HepG2 (cell line): ENCODE measurements around the gene NXT1. TPM values are rescaled to one million over a fixed set of nuclear protein-coding genes. Genes with fewer than 3 reads are reported as not detected.

Experiments used
- ATF6 ChIP-seq: sonication (generic); formaldehyde crosslinking; conservative IDR thresholded peaks from 2 replicates; pipeline ENCODE4 v1.4.0; 2020; ENCODE audit warnings: missing genetic modification reagents
- CHD2 ChIP-seq: IDR thresholded peaks from 2 replicates; pipeline ENCODE4 v1.6.1; 2011; ENCODE audit warnings: low read depth, low read length, improper control_type of control experiment
- CREB3 ChIP-seq: sonication (generic); formaldehyde crosslinking; IDR thresholded peaks from 2 replicates; pipeline ENCODE4 v1.5.0; 2020; ENCODE audit warnings: missing genetic modification reagents
- GLMP ChIP-seq: sonication (generic); formaldehyde crosslinking; IDR thresholded peaks from 2 replicates; pipeline ENCODE4 v1.9.0; 2021; ENCODE audit warnings: missing genetic modification reagents, mild to moderate bottlenecking, borderline replicate concordance
- IKZF1 ChIP-seq: fragments of 450-650 bp; IDR thresholded peaks from 2 replicates; pipeline ENCODE4 v1.7.1; 2016
- IKZF4 ChIP-seq: sonication (generic); formaldehyde crosslinking; IDR thresholded peaks from 2 replicates; pipeline ENCODE4 v1.5.1; 2020; ENCODE audit warnings: borderline replicate concordance, mild to moderate bottlenecking, low read depth, missing genetic modification reagents; ENCODE audit errors: not compliant biosample characterization
- KMT2A ChIP-seq: sonication (generic); formaldehyde crosslinking; IDR thresholded peaks from 2 replicates; pipeline ENCODE4 v1.4.0; 2020; ENCODE audit warnings: missing genetic modification reagents
- MTF1 ChIP-seq: sonication (generic); formaldehyde crosslinking; IDR thresholded peaks from 2 replicates; pipeline ENCODE4 v1.5.0; 2020; ENCODE audit warnings: missing genetic modification reagents
- NR2F2 ChIP-seq: IDR thresholded peaks from 2 replicates; pipeline ENCODE4 v1.6.1; 2012; ENCODE audit warnings: low read depth, inconsistent platforms, borderline replicate concordance
- PATZ1 ChIP-seq: sonication (generic); formaldehyde crosslinking; IDR thresholded peaks from 2 replicates; pipeline ENCODE4 v1.4.0; 2020; ENCODE audit warnings: missing genetic modification reagents
- PBX2 ChIP-seq: IDR thresholded peaks from 2 replicates; pipeline ENCODE4 v1.6.1; 2016; ENCODE audit warnings: control low read depth
- PHB2 ChIP-seq: fragments of 450-650 bp; IDR thresholded peaks from 2 replicates; pipeline ENCODE4 v1.6.1; 2018; ENCODE audit not compliant: partially characterized antibody
- TCF7 ChIP-seq: sonication (generic); IDR thresholded peaks from 2 replicates; pipeline ENCODE4 v1.6.1; 2016; ENCODE audit warnings: antibody characterized with exemption, low read depth
- THAP7 ChIP-seq: sonication (generic); formaldehyde crosslinking; IDR thresholded peaks from 2 replicates; pipeline ENCODE4 v1.8.1; 2023; ENCODE audit warnings: mild to moderate bottlenecking, missing genetic modification reagents
- TOE1 ChIP-seq: sonication (generic); formaldehyde crosslinking; IDR thresholded peaks from 2 replicates; pipeline ENCODE4 v1.4.0; 2020; ENCODE audit warnings: mild to moderate bottlenecking, missing genetic modification reagents
- ZNF329 ChIP-seq: sonication (generic); formaldehyde crosslinking; IDR thresholded peaks from 2 replicates; pipeline ENCODE4 v1.9.0; 2021; ENCODE audit warnings: low read depth, mild to moderate bottlenecking, missing genetic modification reagents
- ZNF441 ChIP-seq: sonication (generic); formaldehyde crosslinking; IDR thresholded peaks from 2 replicates; pipeline ENCODE4 v1.7.0; 2021; ENCODE audit warnings: missing genetic modification reagents, borderline replicate concordance
- ZNF530 ChIP-seq: sonication (generic); formaldehyde crosslinking; IDR thresholded peaks from 2 replicates; pipeline ENCODE4 v1.5.0; 2020; ENCODE audit warnings: low read depth, mild to moderate bottlenecking, missing genetic modification reagents
- ZNF746 ChIP-seq: sonication (generic); formaldehyde crosslinking; IDR thresholded peaks from 2 replicates; pipeline ENCODE4 v1.8.0; 2022; ENCODE audit warnings: mild to moderate bottlenecking, missing genetic modification reagents
- ZSCAN9 ChIP-seq: IDR thresholded peaks from 2 replicates; pipeline ENCODE4 v1.6.1; 2016; ENCODE audit warnings: borderline replicate concordance
- polyA plus RNA-seq, 8 experiments: library from polyadenylated mRNA; depleted of rRNA in 3 of 8; stranded (reverse) in 7 of 8; unstranded in 1 of 8; fragments of >200 nt; fragmentation: Illumina TruSeq in 4 of 8; extraction: Trizol in 4 of 8; gene quantifications; 2 replicates each; pipeline versions ENCODE4 v1.2.1 to v1.2.3, GENCODE V29; 2011 to 2016; ENCODE audit warnings: low read depth in 4 of 8, missing spikeins in 1 of 8, mixed read lengths in 1 of 8; ENCODE audit not compliant: insufficient read depth in 1 of 8
- total RNA-seq, 5 experiments: library from RNA; depleted of rRNA; stranded (reverse); fragments of >200 nt; fragmentation: Illumina TruSeq; extraction: Trizol; gene quantifications; 2 replicates each; pipeline ENCODE4 v1.2.3, GENCODE V29; 2016; ENCODE audit warnings: low read depth in 1 of 5

The NXT1 gene
- total and polyA plus RNA-seq, 2 of the 13 experiments (the other 11 are each of a cell fraction or from before 2014, with no cell fraction given) = 35.6 to 65.9 TPM

- TF ChIP-seq CREB3 (0 out of 2 replicates have a peak, but pooled peaks have one; percentile 82), PATZ1 (CRISPR knock-in tag) (peak; percentile 50), ZNF441 (CRISPR knock-in tag) (peak; percentile 20; the same call in 1 of the 2 replicates), ZNF329 (CRISPR knock-in tag) (no peak), ZSCAN9 (CRISPR knock-in tag) (peak; percentile 64; the same call in 1 of the 2 replicates), THAP7 (peak; percentile 98), PHB2 (no peak), ZNF530 (CRISPR knock-in tag) (no peak; the same call in 1 of the 2 replicates), KMT2A (peak; percentile 95), IKZF4 (CRISPR knock-in tag) (peak; percentile 86), TCF7 (no peak), CHD2 (0 out of 2 replicates have a peak, but pooled peaks have one; percentile 47), ZNF746 (CRISPR knock-in tag) (no peak), PBX2 (CRISPR knock-in tag) (peak; percentile 79), TOE1 (CRISPR knock-in tag) (0 out of 2 replicates have a peak, but pooled peaks have one; percentile 50), NR2F2 (no peak; the same call in 1 of the 2 replicates), IKZF1 (no peak), MTF1 (CRISPR knock-in tag) (no peak), ATF6 (CRISPR knock-in tag) (no peak), GLMP (no peak)
These were observed 7.4 kb downstream of the NXT1 start (continued) for GRCh38 chr20:23357767-23358562.
